ENCODE data around the gene NUDT19.
A peak's percentile ranks its signal among the peaks of the same experiment; 100 is the strongest.
"Not testable (repeated sequence)": the region's sequence is repeated elsewhere in the genome, so short reads cannot be mapped to it uniquely, and the experiment has no call there.

Gene NUDT19

GRCh38 chr19:32675720-32676185, 15.9 kb upstream of the NUDT19 start, which contains the start of gene RGS9BP:
Gene RGS9BP, plus strand, starts transcription at chr19:32675848. Its CDS starts 416 bp downstream, at chr19:32676264.
- DNase-seq (ENCODE audit: low spot score) = no peak

- DNase-seq (ENCODE audit: low spot score) = no peak
Measured at GRCh38 chr19:32676186-32676894, 15.3 kb upstream of the NUDT19 start.

- DNase-seq (ENCODE audit: low spot score) = no peak
Measured at GRCh38 chr19:32676895-32677359, 14.7 kb upstream of the NUDT19 start.

GRCh38 chr19:32677657-32678056, 14.0 kb upstream of the NUDT19 start:
- no peak for DNase-seq (ENCODE audit: low spot score)

- DNase-seq (ENCODE audit: low spot score) = no peak
Measured at GRCh38 chr19:32680986-32681385, 10.6 kb upstream of the NUDT19 start.

GRCh38 chr19:32682317-32682716, 9.3 kb upstream of the NUDT19 start:
- no peak for DNase-seq (ENCODE audit: low spot score)

- DNase-seq (ENCODE audit: low spot score) = no peak
Measured at GRCh38 chr19:32686847-32687475, 4.7 kb upstream of the NUDT19 start.

- DNase-seq (ENCODE audit: low spot score) = no peak
Measured at GRCh38 chr19:32687681-32688080, 3.9 kb upstream of the NUDT19 start.

GRCh38 chr19:32688311-32688710, 3.3 kb upstream of the NUDT19 start:
- DNase-seq (ENCODE audit: low spot score) = no peak

- DNase-seq (ENCODE audit: low spot score) = peak; percentile 80
Measured at GRCh38 chr19:32691952-32692726, 518 bp downstream of the NUDT19 start.

GRCh38 chr19:32692727-32693061, 1.1 kb downstream of the NUDT19 start:
- no peak for DNase-seq (ENCODE audit: low spot score)

- DNase-seq (ENCODE audit: low spot score) = not testable (repeated sequence)
Measured at GRCh38 chr19:32693151-32694108, 1.8 kb downstream of the NUDT19 start.

- DNase-seq (ENCODE audit: low spot score) = not testable (repeated sequence)
Measured at GRCh38 chr19:32694316-32694715, 2.7 kb downstream of the NUDT19 start.

- DNase-seq (ENCODE audit: low spot score) = not testable (repeated sequence)
Measured at GRCh38 chr19:32694851-32695250, 3.2 kb downstream of the NUDT19 start.

- not testable (repeated sequence) for DNase-seq (ENCODE audit: low spot score)
Measured at GRCh38 chr19:32695506-32695905, 3.9 kb downstream of the NUDT19 start.

- DNase-seq (ENCODE audit: low spot score) = not testable (repeated sequence)
Measured at GRCh38 chr19:32696771-32697170, 5.2 kb downstream of the NUDT19 start.

GRCh38 chr19:32700129-32700528, 8.5 kb downstream of the NUDT19 start:
- not testable (repeated sequence) for DNase-seq (ENCODE audit: low spot score)

GRCh38 chr19:32702010-32702409, 10.4 kb downstream of the NUDT19 start:
- no peak for DNase-seq (ENCODE audit: low spot score)

- not testable (repeated sequence) for DNase-seq (ENCODE audit: low spot score)
Measured at GRCh38 chr19:32704006-32704405, 12.4 kb downstream of the NUDT19 start.

- no peak for DNase-seq (ENCODE audit: low spot score)
Measured at GRCh38 chr19:32708457-32708856, 16.8 kb downstream of the NUDT19 start.

- DNase-seq (ENCODE audit: low spot score) = no peak
Measured at GRCh38 chr19:32709032-32709431, 17.4 kb downstream of the NUDT19 start.
